SK-N-MC (cell line): ENCODE data around the gene RINT1.
"Not testable (repeated sequence)": the region's sequence is repeated elsewhere in the genome, so short reads cannot be mapped to it uniquely, and the experiment has no call there.

Experiments
- EZH2 ChIP-seq: fragments of 200-600 bp; sonication (generic); IDR thresholded peaks from one replicate; pipeline ENCODE4 v1.6.1; 2017; ENCODE audit warnings: antibody characterized with exemption
- POLR2AphosphoS5 ChIP-seq: IDR thresholded peaks from 2 replicates; pipeline ENCODE4 v1.6.1; 2012; ENCODE audit warnings: mild to moderate bottlenecking, low read depth, low read length, borderline replicate concordance

DNA sequence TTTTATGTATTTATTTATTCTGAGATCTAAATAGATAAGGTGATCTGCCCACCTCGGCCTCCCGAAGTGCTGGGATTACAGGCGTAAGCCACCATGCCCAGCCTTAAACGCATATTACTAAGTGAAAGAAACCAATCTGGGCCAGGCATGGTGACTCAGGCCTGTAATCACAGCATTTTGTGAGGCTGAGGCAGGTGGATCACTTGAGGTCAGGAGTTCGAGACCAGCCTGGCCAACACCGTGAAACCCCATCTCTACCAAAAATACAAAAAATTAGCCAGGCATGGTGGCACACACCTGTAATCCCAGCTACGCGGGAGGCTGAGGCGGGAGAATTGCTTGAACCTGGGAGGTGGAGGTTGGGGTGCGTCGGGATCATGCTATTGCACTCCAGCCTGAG, 7.6 kb upstream of the RINT1 start:
- not testable (repeated sequence) for TF ChIP-seq POLR2AphosphoS5, EZH2
